Neutrophil (primary cell): Measurements from ENCODE around the gene CNOT8.

Source experiments
- H3K27ac ChIP-seq: fragments of 200-600 bp; sonication (generic); 2 replicates; pipeline ENCODE4 v1.5.1; 2016; ENCODE audit warnings: mild to moderate bottlenecking, moderate library complexity
- H3K27me3 ChIP-seq: fragments of 200-600 bp; sonication (generic); 2 replicates; pipeline ENCODE4 v1.6.0; 2016; ENCODE audit warnings: mild to moderate bottlenecking
- H3K36me3 ChIP-seq: fragments of 200-600 bp; sonication (generic); 2 replicates; pipeline ENCODE4 v1.5.1; 2017
- H3K4me1 ChIP-seq, 2 experiments: fragments of 200-600 bp in 1 of 2; sonication (generic) in 1 of 2; 1 replicate in 1 of 2; 2 replicates in 1 of 2; pipeline versions ENCODE4 v1.5.1 to v1.6.1; 2013 to 2016; ENCODE audit warnings: low read depth in 1 of 2, low read length in 1 of 2, mild to moderate bottlenecking in 1 of 2, moderate library complexity in 1 of 2; ENCODE audit not compliant: control insufficient read depth in 1 of 2, insufficient read depth in 1 of 2
- H3K4me3 ChIP-seq, 2 experiments: fragments of 200-600 bp in 1 of 2; sonication (generic) in 1 of 2; 1 replicate in 1 of 2; 2 replicates in 1 of 2; pipeline ENCODE4 v1.5.1; 2013 to 2016; ENCODE audit warnings: low read depth in 1 of 2, low read length in 1 of 2, mild to moderate bottlenecking in 1 of 2, moderate library complexity in 1 of 2
- H3K9me3 ChIP-seq: fragments of 200-600 bp; sonication (generic); 2 replicates; pipeline ENCODE4 v1.5.1; 2016
- CTCF ChIP-seq: fragments of 200-600 bp; sonication (generic); IDR thresholded peaks from 2 replicates; pipeline ENCODE4 v1.5.1; 2016; ENCODE audit warnings: antibody characterized with exemption

CNOT8 gene

DNA sequence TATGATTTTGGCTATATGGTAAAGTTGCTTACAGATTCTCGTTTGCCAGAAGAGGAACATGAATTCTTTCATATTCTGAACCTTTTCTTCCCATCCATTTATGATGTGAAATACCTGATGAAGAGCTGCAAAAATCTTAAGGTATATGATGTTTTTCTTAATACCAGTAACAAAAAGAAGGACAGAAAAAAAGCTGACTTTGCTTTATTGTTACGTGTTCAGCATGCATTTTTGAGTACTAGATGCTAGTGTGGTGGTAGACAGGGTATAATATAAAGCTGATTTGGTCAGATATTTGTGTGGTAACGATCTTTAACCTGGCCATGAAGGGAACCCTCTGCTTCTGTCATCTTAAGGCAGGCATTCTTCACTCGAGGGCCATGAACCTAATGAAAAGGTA is 13.3 kb downstream of the CNOT8 start:
- H3K4me3 ChIP-seq: no peak overlapping the region
- H3K27ac ChIP-seq: no peak overlapping the region
- TF ChIP-seq CTCF: no peak
- H3K9me3 ChIP-seq: no peaks in the 10 kb centered on the region
- H3K4me1 ChIP-seq: no peaks in the 10 kb centered on the region
- H3K27me3 ChIP-seq: no peaks in the 10 kb centered on the region
- peaks cover 84% of the 10 kb centered on the region for H3K36me3 ChIP-seq

GRCh38 chr5:154873791-154874331 is 15.4 kb downstream of the CNOT8 start:
- no peaks in the 10 kb centered on the region for H3K4me1 ChIP-seq
- H3K36me3 ChIP-seq: peaks cover 80% of the 10 kb centered on the region
- no peaks in the 10 kb centered on the region for H3K27me3 ChIP-seq
- H3K9me3 ChIP-seq: no peaks in the 10 kb centered on the region
- H3K4me3 ChIP-seq: no peak overlapping the region
- H3K27ac ChIP-seq: no peak overlapping the region
- TF ChIP-seq CTCF: no peak

- H3K4me3 ChIP-seq: no peak overlapping the region
- no peak overlapping the region for H3K27ac ChIP-seq
- peaks cover 39% of the 10 kb centered on the region for H3K36me3 ChIP-seq
- no peaks in the 10 kb centered on the region for H3K9me3 ChIP-seq
- no peaks in the 10 kb centered on the region for H3K4me1 ChIP-seq
- no peak for TF ChIP-seq CTCF
- no peaks in the 10 kb centered on the region for H3K27me3 ChIP-seq
Observed at GRCh38 chr5:154878642-154879335, 20.4 kb downstream of the CNOT8 start.

- no peak for TF ChIP-seq CTCF
- Histone ChIP-seq H3K4me3 (no peak overlapping the region), H3K9me3 (no peaks in the 10 kb centered on the region), H3K27me3 (no peaks in the 10 kb centered on the region), H3K27ac (no peak overlapping the region), H3K36me3 (peaks cover 7% of the 10 kb centered on the region), H3K4me1 (peaks cover 8 to 9% of the 10 kb centered on the region in 2 experiments)
Observed at GRCh38 chr5:154881986-154882385, 23.6 kb downstream of the CNOT8 start.

DNA sequence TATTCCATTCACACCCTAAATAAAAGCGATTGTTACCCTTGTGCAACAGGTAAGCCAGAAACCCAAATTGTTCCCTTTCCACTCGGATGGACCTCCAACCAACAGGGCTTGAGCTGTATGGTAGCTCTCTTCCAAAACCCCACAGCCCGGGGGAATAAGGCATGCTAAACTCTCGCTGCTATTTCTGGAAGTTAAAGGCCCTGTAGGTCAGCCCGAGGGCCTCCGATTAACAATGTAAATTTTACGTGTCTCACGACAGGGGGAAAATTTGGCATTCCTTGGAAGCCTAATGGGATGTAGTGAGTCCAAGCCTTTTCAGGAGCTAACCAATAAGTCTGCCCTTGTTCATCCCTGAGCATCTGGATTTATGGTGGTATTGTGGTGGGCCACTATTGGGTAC is 26.0 kb downstream of the CNOT8 start:
- TF ChIP-seq CTCF: no peak
- H3K4me3 ChIP-seq: no peak overlapping the region
- no peaks in the 10 kb centered on the region for H3K9me3 ChIP-seq
- H3K4me1 ChIP-seq: peaks cover 8 to 9% of the 10 kb centered on the region in 2 experiments
- H3K36me3 ChIP-seq: peaks cover 16% of the 10 kb centered on the region
- H3K27me3 ChIP-seq: no peaks in the 10 kb centered on the region
- H3K27ac ChIP-seq: no peak overlapping the region
